ENCODE data around the gene RYR2.
"Not testable (repeated sequence)": the region's sequence is repeated elsewhere in the genome, so short reads cannot be mapped to it uniquely, and the experiment has no call there.

Gene RYR2

DNA sequence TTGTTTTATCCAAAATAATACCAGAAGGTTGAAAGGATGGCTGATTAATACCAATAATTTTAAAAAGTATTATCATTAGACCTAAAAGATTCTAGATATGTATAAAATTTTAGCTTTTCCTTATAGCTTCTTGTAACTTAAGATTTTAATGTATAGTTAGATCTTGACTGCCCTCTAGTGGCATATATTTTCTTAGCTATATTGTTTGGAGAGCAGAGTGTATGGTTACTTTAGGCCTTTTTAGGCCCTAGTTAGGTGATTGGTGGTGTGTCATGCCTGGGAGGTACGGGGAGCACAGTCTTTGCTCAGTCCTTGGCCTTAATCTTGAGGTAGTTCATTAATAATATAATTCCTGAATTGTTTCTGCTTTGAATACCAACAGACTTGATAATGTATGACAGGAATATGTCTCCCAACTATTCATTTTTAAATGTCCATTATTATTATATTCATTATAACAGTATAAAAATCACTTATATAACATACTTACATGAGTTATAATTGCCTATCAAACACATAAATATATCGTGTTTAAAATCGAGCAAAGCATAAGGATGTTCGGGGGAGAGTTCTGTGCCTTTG lies 520.3 kb downstream of the RYR2 start:
- peak; percentile 44 for DNase-seq (ENCODE audit: low spot score)

DNA sequence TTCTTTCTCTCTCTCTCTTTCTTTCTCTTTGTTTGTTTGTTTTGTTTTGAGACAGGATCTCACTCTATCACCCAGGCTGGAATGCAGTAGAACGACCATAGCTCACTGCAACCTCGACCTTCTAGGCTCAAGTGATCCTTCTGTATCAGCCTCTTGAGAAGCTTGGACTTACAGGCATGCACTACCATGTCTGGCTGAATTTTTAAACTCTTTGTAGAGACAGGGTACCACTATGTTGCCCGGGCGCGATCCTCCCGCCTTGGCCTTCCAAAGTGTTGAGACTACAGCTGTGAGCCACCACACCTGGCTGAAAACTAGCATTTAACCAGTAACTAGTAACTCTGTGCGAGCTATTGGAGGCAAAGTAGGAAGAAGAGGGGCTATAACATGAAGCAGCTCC lies 523.3 kb downstream of the RYR2 start:
- no peak for DNase-seq (ENCODE audit: low spot score)

GRCh38 chr1:237566581-237566980 lies 524.6 kb downstream of the RYR2 start:
- DNase-seq (ENCODE audit: low spot score) = no peak

- no peak for DNase-seq (ENCODE audit: low spot score)
Observed at GRCh38 chr1:237568955-237569354, 527.0 kb downstream of the RYR2 start.

- no peak for DNase-seq (ENCODE audit: low spot score)
Observed at GRCh38 chr1:237570530-237570929, 528.5 kb downstream of the RYR2 start.

GRCh38 chr1:237574536-237574935 lies 532.6 kb downstream of the RYR2 start:
- DNase-seq (ENCODE audit: low spot score) = no peak

DNA sequence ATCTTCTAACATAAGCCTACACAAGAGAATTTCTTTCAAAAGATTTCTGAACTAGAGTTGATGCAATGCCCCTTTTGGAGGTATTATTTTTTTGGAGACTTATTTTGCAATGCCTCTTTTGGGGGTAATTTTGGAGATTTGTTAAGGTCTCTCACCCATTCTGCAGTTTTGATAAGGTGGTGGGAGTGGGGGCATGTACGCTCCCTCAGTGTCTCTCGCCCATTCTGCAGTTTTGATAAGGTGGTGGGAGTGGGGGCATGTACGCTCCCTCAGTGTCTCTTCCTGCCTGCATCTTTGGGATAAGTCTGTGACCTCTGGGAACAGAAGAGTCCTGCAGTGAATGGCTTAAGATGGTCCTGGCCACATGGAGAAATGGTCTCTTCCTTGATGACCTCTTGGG lies 536.6 kb downstream of the RYR2 start:
- DNase-seq (ENCODE audit: low spot score) = no peak

DNA sequence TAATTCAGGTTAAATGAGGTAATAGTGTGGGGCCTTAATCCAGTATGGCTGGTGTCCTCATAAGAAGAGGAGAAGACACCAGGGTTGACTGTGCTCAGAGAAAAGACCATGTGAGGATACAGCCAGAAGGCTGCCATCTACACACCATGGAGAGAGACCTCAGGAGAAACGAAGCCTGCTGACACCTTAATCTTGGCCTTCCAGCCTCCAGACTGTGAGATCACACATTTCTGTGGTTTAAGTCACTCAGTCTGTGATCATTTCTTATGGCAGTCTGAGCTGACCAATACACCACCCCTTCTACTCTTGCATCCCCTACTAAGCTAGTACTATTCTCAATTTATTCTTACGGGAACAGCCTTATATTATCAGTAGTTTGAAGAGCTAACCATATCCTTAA lies 538.7 kb downstream of the RYR2 start:
- DNase-seq (ENCODE audit: low spot score) = no peak

DNA sequence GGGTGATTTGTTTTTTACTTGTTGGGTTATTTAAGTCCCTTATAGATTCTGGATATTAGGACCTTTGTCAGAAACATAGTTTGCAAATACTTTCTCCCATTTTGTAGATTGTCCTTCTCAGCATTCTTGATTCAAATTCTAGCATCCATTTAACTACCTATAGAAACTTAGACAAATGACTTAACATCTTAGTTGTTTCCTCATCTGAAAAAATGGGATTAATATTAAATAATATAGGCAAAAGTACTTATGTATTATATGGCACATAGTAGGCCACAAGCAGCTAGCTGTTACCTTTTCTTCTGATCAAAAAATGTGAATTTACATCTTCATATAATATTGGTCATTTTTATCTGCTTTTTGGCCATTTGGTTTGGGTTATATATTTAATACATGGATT lies 541.3 kb downstream of the RYR2 start:
- no peak for DNase-seq (ENCODE audit: low spot score)

DNA sequence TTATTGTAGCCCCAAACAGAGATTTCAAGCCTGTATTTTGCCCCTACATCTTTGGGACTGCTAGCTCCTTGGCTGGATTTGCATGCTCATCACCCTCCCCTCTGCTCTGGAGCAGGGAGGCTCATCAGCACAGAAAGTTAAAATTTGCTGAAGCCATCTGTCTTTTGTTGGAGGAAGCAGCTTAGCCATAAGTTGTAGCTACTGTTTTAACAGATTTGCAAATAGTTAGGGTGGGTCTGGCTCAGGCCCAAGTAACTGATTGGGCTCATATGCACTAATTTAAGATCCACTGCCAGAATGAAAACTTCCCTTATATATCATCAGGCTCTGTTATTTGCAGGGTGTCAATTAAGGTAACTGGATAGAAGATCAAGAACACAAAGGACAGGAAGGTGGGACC lies 541.8 kb downstream of the RYR2 start:
- no peak for DNase-seq (ENCODE audit: low spot score)

- DNase-seq (ENCODE audit: low spot score) = no peak
Observed at GRCh38 chr1:237590386-237590785, 548.4 kb downstream of the RYR2 start.

GRCh38 chr1:237591353-237591752 lies 549.4 kb downstream of the RYR2 start:
- no peak for DNase-seq (ENCODE audit: low spot score)

DNA sequence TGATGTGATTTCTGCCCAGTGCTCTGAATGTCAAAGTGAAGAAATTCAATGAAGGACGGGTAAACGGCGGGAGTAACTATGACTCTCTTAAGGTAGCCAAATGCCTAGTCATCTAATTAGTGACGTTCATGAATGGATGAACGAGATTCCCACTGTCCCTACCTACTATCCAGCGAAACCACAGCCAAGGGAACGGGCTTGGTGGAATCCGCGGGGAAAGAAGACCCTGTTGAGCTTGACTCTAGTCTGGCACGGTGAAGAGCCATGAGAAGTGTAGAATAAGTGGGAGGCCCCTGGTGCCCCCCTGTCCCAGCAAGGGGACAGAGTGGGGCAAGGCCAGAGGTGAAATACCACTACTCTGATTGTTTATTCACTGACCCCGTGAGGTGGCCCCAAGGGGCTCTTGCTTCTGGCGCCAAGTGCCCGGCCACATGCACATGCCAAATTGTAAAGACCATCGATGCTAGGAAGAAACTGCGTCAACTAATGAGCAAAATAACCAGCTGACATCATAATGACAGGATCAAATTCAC lies 561.1 kb downstream of the RYR2 start:
- DNase-seq (ENCODE audit: low spot score) = not testable (repeated sequence)

DNA sequence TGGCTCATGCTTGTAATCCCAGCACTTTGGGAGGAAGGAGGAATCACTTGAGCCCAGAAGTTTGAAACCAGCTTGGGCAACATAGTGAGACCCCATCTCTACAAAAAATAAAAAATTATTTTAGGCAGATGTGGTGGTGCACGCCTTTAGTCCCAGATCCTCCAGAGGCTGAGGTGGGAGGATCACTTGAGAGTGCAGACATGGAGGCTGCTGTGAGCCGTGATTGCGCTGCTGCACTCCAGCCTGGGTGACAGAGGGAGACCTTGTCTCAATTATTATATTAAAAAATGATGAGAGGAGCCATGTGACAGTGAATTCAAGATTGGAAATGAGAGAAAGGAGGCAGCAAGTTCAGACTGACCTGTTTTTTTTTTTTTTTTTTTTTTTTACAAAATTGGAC lies 566.4 kb downstream of the RYR2 start:
- no peak for DNase-seq (ENCODE audit: low spot score)

GRCh38 chr1:237610157-237610556 lies 568.2 kb downstream of the RYR2 start:
- no peak for DNase-seq (ENCODE audit: low spot score)

GRCh38 chr1:237613984-237614383 lies 572.0 kb downstream of the RYR2 start:
- DNase-seq (ENCODE audit: low spot score) = no peak

DNA sequence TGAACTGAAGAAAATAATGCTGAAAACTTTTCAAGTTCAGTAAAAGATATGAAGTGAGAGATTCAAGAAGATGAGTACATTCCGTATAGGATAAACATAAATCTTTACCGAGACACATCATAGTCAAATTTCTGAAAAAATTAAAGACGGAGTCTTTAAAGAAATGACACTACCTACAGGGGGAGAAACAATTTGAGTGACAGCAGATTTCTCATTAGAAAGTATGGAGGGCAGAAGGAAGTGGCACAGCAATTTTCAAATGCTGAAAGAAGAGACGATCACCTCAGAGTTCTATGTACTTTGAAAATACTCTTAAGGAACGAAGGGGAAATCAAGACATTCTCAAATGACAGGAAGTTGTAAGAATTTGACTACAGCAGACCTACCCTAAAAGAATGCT lies 577.6 kb downstream of the RYR2 start:
- DNase-seq (ENCODE audit: low spot score) = no peak

DNA sequence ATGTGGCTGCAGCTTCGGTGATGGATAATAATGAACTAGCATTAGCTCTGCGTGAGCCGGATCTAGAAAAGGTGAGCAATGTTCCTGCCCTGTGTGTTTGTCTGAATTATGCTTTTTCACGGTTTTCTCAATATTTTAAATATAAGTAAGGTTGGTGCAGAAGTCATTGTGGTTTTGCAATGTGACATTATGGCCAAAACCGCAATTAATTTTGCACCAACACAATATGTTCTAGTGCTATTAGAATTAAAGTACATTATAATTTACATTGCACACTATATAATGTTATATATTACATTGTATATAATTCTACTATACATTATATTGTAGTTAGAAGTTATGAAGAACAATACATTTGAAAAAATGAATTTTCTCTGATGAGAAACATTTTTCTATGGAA lies 592.9 kb downstream of the RYR2 start:
- no peak for DNase-seq (ENCODE audit: low spot score)

DNA sequence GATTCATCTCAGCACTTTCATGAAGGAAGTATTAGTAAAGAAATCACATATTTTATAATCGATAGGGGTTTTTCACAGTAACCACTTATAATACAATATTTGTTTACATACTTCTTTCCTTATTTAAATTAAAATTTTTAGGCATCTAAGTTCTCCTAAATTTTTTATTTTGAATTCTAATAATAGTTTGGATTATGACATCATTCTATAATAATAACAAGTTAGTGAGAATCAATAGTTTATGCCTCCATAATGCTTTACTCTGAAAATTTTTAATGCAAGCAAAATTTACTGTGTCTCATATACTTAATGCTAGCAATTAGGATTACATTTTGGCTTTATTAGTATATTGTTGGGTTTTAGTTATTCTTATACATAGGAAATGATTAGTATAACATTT lies 596.6 kb downstream of the RYR2 start:
- DNase-seq (ENCODE audit: low spot score) = no peak

- no peak for DNase-seq (ENCODE audit: low spot score)
Observed at GRCh38 chr1:237640011-237640671, 598.2 kb downstream of the RYR2 start.

DNA sequence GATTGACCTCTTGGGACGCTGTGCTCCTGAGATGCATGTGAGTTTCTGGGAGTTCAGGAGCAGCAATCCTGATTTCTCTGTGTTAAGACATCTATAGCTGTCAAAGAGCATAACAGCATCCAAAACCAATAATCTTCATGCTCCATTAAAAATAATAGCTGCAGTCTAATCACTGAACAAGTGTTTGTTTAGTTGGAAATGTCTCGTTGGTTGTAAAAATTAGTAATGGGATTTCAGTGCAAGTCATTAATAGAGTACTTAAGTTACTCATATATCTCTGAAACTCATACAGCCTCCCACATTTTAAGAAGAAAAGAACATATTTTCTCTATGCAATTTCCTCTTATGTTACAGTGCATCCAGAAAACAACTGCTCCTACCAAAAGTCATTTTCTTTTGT lies 599.0 kb downstream of the RYR2 start:
- no peak for DNase-seq (ENCODE audit: low spot score)

DNA sequence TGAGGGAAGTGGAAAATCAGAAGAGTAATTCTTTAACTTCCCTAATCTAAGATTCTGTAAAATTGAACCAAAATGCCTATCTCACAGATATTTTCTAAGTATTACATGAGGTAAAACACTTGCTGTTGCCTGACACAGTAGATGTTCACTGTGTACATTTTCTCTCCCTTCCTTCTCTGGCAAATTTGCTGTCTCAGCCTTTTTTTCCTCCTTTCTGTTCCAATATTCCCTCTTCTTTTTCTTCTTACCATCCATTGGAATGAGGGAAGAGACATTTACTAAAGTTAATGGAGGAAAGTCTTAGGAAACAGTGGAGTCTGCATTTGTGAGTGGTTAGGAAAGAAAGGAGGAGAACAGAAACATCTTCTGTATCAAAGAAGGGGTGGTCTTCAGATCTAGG lies 608.8 kb downstream of the RYR2 start:
- DNase-seq (ENCODE audit: low spot score) = no peak

- no peak for DNase-seq (ENCODE audit: low spot score)
Observed at GRCh38 chr1:237655778-237656177, 613.8 kb downstream of the RYR2 start.

DNA sequence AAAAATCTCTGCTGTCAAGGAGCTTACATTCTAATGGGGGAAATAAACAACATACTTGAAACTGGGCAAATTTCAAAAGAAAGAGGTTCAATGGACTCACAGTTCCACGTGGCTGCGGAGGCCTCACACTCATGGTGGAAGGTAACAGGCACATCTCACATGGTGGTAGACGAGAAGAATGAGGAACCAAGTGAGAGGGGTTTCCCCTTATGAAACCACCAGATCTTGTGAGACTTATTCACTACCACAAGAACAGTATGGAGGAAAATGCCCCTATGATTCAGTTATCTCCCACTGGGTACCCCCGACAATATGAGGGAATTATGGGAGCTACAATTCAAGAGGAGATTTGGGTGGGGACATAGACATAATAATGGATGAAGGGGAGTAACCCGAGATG lies 622.4 kb downstream of the RYR2 start:
- DNase-seq (ENCODE audit: low spot score) = no peak
